ENCODE data around the gene OPA3. TPM values are rescaled to one million over a fixed set of nuclear protein-coding genes. Genes with fewer than 3 reads are reported as not detected.
A peak's percentile ranks its signal among the peaks of the same experiment; 100 is the strongest.

OPA3 gene
- total and polyA plus RNA-seq, 9 donors: 2.0 to 16.6 (median 9.2) TPM

GRCh38 chr19:45499196-45500180 is 85.1 kb downstream of the OPA3 start:
- intact Hi-C loops (cut with DNase I): no loop called here
- no peaks in the 10 kb centered on the region for H3K9me3 ChIP-seq
- 4 to 8% (median 7%) methylated on average over 34 to 37 of the region's 37 CpGs for WGBS, 3 donors
- H3K27ac ChIP-seq: no peak overlapping the region
- H3K27me3 ChIP-seq: peaks cover 3% of the 10 kb centered on the region
- H3K4me1 ChIP-seq (ENCODE audit: insufficient read depth): peaks cover 7% of the 10 kb centered on the region
- H3K4me3 ChIP-seq: no peak overlapping the region
- TF ChIP-seq POLR2A (IDR thresholded peaks at IDR 0.05): no peak
- TF ChIP-seq, protein P1, sequence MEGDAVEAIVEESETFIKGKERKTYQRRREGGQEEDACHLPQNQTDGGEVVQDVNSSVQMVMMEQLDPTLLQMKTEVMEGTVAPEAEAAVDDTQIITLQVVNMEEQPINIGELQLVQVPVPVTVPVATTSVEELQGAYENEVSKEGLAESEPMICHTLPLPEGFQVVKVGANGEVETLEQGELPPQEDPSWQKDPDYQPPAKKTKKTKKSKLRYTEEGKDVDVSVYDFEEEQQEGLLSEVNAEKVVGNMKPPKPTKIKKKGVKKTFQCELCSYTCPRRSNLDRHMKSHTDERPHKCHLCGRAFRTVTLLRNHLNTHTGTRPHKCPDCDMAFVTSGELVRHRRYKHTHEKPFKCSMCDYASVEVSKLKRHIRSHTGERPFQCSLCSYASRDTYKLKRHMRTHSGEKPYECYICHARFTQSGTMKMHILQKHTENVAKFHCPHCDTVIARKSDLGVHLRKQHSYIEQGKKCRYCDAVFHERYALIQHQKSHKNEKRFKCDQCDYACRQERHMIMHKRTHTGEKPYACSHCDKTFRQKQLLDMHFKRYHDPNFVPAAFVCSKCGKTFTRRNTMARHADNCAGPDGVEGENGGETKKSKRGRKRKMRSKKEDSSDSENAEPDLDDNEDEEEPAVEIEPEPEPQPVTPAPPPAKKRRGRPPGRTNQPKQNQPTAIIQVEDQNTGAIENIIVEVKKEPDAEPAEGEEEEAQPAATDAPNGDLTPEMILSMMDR (IDR thresholded peaks at IDR 0.05): no peak
- no peaks in the 10 kb centered on the region for H3K36me3 ChIP-seq
- peak in 1 of 5 donors; percentile 33 for DNase-seq

DNA sequence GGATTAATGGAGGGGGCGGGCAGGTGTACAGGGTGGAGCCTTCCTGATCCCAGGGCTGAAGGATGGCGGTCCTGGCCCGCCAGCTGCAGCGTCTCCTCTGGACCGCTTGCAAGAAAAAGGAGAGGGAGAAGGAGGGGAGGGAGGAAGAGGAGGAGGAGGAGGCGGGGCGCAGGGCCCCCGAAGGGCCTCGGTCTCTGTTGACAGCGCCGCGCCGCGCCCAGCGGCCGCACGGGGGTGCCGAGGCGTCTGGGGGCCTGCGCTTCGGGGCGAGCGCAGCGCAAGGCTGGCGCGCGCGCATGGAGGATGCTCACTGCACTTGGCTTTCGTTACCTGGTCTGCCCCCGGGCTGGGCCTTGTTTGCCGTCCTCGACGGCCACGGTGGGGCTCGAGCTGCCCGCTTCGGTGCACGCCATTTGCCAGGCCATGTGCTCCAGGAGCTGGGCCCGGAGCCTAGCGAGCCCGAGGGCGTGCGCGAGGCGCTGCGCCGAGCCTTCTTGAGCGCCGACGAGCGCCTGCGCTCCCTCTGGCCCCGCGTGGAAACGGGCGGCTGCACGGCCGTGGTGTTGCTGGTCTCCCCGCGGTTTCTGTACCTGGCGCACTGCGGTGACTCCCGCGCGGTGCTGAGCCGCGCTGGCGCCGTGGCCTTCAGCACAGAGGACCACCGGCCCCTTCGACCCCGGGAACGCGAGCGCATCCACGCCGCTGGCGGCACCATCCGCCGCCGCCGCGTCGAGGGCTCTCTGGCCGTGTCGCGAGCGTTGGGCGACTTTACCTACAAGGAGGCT is 86.0 kb downstream of the OPA3 start, which contains the start of gene PPM1N:
PPM1N (plus strand) TSS at position 33 of the 785 bp plus-strand sequence; CDS start at position 63, 30 bp downstream.
- Histone ChIP-seq H3K27me3 (peaks cover 3% of the 10 kb centered on the region), H3K27ac (no peak within 1 kb of the TSS), H3K4me1 (ENCODE audit: insufficient read depth) (peaks cover 7% of the 10 kb centered on the region), H3K9me3 (no peaks in the 10 kb centered on the region), H3K4me3 (peak within 1 kb of the TSS; percentile 10), H3K36me3 (no peaks in the 10 kb centered on the region)
- intact Hi-C loops (cut with DNase I): no loop called here
- 0 to 1% (median 1%) methylated on average over 57 to 89 of the region's 89 CpGs for WGBS, 3 donors
- peak in 1 of 5 donors; percentile 24 for DNase-seq
- no peak for TF ChIP-seq EP300 (IDR thresholded peaks at IDR 0.05)
- no peak for TF ChIP-seq POLR2A (IDR thresholded peaks at IDR 0.05)
- TF ChIP-seq, protein P1 (IDR thresholded peaks at IDR 0.05): no peak

DNA sequence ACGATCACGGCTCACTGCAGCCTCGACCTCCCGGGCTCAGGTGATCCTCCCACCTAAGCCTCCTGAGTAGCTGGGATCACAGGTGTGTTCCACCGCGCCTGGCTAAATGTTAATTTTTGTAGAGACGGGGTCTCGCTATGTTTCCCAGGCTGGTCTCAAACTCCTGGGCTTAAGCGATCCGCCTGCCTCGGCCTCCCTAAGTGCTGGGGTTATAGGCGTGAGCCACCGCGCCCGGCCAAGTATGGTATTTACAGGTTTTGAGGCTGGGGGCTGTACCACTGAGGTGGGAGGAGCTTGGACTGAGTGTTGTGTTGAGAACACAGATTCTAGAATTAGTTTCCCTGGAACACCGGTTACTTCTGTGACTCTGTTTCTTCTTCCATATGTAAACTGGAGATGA is 86.8 kb downstream of the OPA3 start:
- DNase-seq: no peak
- intact Hi-C loops (cut with DNase I): no loop called here
- Histone ChIP-seq H3K27me3 (peaks cover 3% of the 10 kb centered on the region), H3K4me1 (ENCODE audit: insufficient read depth) (peaks cover 9% of the 10 kb centered on the region), H3K36me3 (no peaks in the 10 kb centered on the region), H3K9me3 (no peaks in the 10 kb centered on the region), H3K4me3 (no peak overlapping the region), H3K27ac (no peak overlapping the region)
- 10 to 26% (median 19%) methylated on average over 16 of the region's 16 CpGs for WGBS, 3 donors
- TF ChIP-seq EP300 (IDR thresholded peaks at IDR 0.05) (no peak), POLR2A (IDR thresholded peaks at IDR 0.05) (no peak)
- TF ChIP-seq, protein P1 (IDR thresholded peaks at IDR 0.05): no peak

GRCh38 chr19:45496349-45496953 is 88.2 kb downstream of the OPA3 start:
- no peaks in the 10 kb centered on the region for H3K36me3 ChIP-seq
- peaks cover 3% of the 10 kb centered on the region for H3K27me3 ChIP-seq
- no peak overlapping the region for H3K27ac ChIP-seq
- intact Hi-C loops (cut with DNase I): no loop called here
- H3K4me1 ChIP-seq (ENCODE audit: insufficient read depth): peaks cover 9% of the 10 kb centered on the region
- H3K9me3 ChIP-seq: no peaks in the 10 kb centered on the region
- TF ChIP-seq, protein P1 (IDR thresholded peaks at IDR 0.05): no peak
- TF ChIP-seq POLR2A (IDR thresholded peaks at IDR 0.05) (no peak), EP300 (IDR thresholded peaks at IDR 0.05) (no peak)
- WGBS, 3 donors: 1% methylated on average over 29 to 54 of the region's 54 CpGs
- peak overlapping the region; percentile 50 for H3K4me3 ChIP-seq
- peak in 3 of 5 donors; percentile 40 to 73 (median 70) for DNase-seq

Measured in ovary (tissue), 9 donors.